Measurements from ENCODE around the gene SUN2.

The SUN2 gene

GRCh38 chr22:38755155-38755910 lies 465 bp downstream of the SUN2 start (continued):
- TF ChIP-seq ZNF449 (tag by site-specific recombination; IDR thresholded peaks at IDR 0.05) = no peak
- no peak for TF ChIP-seq YY2 (tag by site-specific recombination; IDR thresholded peaks at IDR 0.05)
- no peak for TF ChIP-seq ZNF747 (tag by site-specific recombination; IDR thresholded peaks at IDR 0.05)
- TF ChIP-seq ZBTB17 (tag by site-specific recombination; IDR thresholded peaks at IDR 0.05) = peak; percentile 83
- TF ChIP-seq ZBTB8A (tag by site-specific recombination; IDR thresholded peaks at IDR 0.05) = peak; percentile 76
- no peak for TF ChIP-seq ZNF341 (tag by site-specific recombination; IDR thresholded peaks at IDR 0.05; ENCODE audit: low read depth)
- no peak for TF ChIP-seq ZNF658 (tag by site-specific recombination; IDR thresholded peaks at IDR 0.05)
- no peak for TF ChIP-seq ZNF548 (tag by site-specific recombination; IDR thresholded peaks at IDR 0.05)
- TF ChIP-seq ZNF629 (tag by site-specific recombination; IDR thresholded peaks at IDR 0.05) = peak; percentile 58
- no peak for TF ChIP-seq REST (tag by site-specific recombination; IDR thresholded peaks at IDR 0.05)
- no peak; the same call in 1 of the 2 replicates for TF ChIP-seq PATZ1 (tag by site-specific recombination; IDR thresholded peaks at IDR 0.05)
- TF ChIP-seq ZNF133 (tag by site-specific recombination; IDR thresholded peaks at IDR 0.05) = no peak
- peak; percentile 39; the same call in 1 of the 2 replicates for TF ChIP-seq KLF8 (tag by site-specific recombination; IDR thresholded peaks at IDR 0.05)
- no peak for TF ChIP-seq MEIS1 (CRISPR knock-in tag; IDR thresholded peaks at IDR 0.05; ENCODE audit: borderline replicate concordance)
- no peak for TF ChIP-seq GLI4 (tag by site-specific recombination; IDR thresholded peaks at IDR 0.05)
- TF ChIP-seq ZXDB (tag by site-specific recombination; IDR thresholded peaks at IDR 0.05) = peak; percentile 22; the same call in 1 of the 2 replicates
- no peak for TF ChIP-seq ZNF513 (tag by site-specific recombination; IDR thresholded peaks at IDR 0.05)
- TF ChIP-seq ZNF221 (tag by site-specific recombination; IDR thresholded peaks at IDR 0.05; ENCODE audit: borderline replicate concordance) = no peak
- TF ChIP-seq OSR2 (tag by site-specific recombination; IDR thresholded peaks at IDR 0.05) = no peak
- TF ChIP-seq ZNF423 (tag by site-specific recombination; IDR thresholded peaks at IDR 0.05) = no peak
- no peak for TF ChIP-seq MZF1 (tag by site-specific recombination; IDR thresholded peaks at IDR 0.05; ENCODE audit: borderline replicate concordance)
- no peak for TF ChIP-seq ZNF114 (tag by site-specific recombination; IDR thresholded peaks at IDR 0.05)
- TF ChIP-seq ZNF23 (tag by site-specific recombination; IDR thresholded peaks at IDR 0.05; ENCODE audit: borderline replicate concordance) = no peak
- TF ChIP-seq OVOL3 (tag by site-specific recombination; IDR thresholded peaks at IDR 0.05) = no peak
- TF ChIP-seq ZNF140 (tag by site-specific recombination; IDR thresholded peaks at IDR 0.05) = no peak
- no peak for TF ChIP-seq ZNF610 (tag by site-specific recombination; IDR thresholded peaks at IDR 0.05; ENCODE audit: borderline replicate concordance)
- no peak for TF ChIP-seq ZNF10 (tag by site-specific recombination; IDR thresholded peaks at IDR 0.05)
- TF ChIP-seq ZNF132 (tag by site-specific recombination; IDR thresholded peaks at IDR 0.05; ENCODE audit: borderline replicate concordance) = no peak
- no peak for TF ChIP-seq ZNF248 (tag by site-specific recombination; IDR thresholded peaks at IDR 0.05)
- TF ChIP-seq ZNF112 (tag by site-specific recombination; IDR thresholded peaks at IDR 0.05) = no peak
- TF ChIP-seq ZNF121 (tag by site-specific recombination; IDR thresholded peaks at IDR 0.05) = no peak
- TF ChIP-seq ZNF223 (tag by site-specific recombination; IDR thresholded peaks at IDR 0.05) = no peak
- no peak for TF ChIP-seq RBAK (tag by site-specific recombination; IDR thresholded peaks at IDR 0.05)
- no peak for TF ChIP-seq ZNF664 (tag by site-specific recombination; IDR thresholded peaks at IDR 0.05)

Data from HEK293 (cell line).